ENCODE data around the gene AFF4.
"Not testable (repeated sequence)": the region's sequence is repeated elsewhere in the genome, so short reads cannot be mapped to it uniquely, and the experiment has no call there.

AFF4 gene

GRCh38 chr5:132956166-132956799 is 7.2 kb downstream of the AFF4 start:
- not testable (repeated sequence) for DNase-seq

GRCh38 chr5:132953710-132954109 is 9.7 kb downstream of the AFF4 start:
- DNase-seq, result no peak

- DNase-seq, result no peak
Measured at GRCh38 chr5:132952829-132953228, 10.6 kb downstream of the AFF4 start.

DNA sequence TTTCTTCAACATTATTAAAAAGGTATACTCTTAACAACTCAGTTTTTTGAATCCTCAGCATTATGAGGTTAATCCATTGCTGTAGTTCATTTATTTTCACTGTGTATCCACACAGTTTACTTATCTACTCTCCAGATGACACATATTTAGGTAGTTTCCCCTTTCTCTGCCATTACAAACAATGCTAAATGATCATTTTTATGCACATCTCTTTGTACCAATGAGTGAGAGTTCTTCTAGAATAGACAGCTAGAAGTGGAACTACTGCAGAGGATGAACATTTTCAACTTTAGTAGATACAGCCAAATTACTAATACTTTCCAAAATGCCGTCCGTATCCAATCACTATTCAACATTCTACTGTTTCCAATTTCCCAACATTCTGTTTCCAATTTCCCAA is 11.5 kb downstream of the AFF4 start:
- no peak for DNase-seq

- no peak for DNase-seq
Measured at GRCh38 chr5:132949136-132949535, 14.3 kb downstream of the AFF4 start.

GRCh38 chr5:132947671-132948070 is 15.8 kb downstream of the AFF4 start:
- DNase-seq, result no peak

- DNase-seq, result not testable (repeated sequence)
Measured at GRCh38 chr5:132945315-132945714, 18.1 kb downstream of the AFF4 start.

DNA sequence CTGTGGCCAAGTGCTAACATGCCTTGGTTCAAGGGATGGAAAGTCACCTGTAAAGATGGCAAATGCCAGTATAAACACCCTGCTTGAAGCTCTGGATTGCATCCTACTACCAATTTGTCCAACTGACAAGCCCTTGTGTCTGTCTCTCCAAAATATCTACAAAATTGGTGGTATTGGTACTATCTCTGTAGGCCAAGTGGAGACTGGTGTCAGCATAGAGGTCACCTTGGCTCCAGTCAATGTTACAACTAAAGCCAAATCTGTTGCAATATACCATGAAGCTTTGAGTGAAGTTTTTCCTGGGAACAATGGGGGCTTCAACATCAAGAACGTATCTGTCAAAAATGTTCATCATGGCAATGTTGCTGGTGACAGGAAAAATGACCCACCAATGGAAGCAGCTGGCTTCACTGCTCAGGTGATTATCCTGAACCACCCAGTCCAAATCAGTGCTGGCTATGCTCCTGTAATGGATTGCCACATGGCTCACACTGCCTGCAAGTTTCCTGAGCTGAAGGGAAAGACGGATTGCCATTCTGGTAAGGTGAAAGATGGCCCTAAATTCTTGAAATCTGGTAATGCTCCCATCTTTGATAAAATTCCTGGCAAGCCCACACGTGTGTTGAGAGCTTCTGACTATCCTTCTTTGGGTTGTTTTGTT is 19.9 kb downstream of the AFF4 start:
- no peak for DNase-seq

DNA sequence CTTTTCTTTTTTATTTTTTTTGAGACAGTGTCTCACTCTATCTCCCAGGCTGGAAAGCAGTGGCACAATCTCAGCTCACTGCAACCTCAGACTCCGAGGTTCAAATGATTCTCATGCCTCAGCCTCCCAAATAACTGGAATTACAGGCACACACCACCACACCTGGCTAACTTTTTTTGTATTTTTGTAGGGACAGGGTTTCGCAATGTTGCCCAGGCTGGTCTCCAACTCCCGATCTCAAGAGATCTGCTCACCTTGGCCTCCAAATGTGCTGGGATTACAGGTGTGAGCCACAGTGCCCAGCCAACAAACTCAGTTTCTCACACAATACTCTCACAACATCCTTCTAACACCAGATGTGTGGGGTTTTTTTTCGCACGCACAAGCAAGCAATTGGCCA is 22.1 kb downstream of the AFF4 start:
- DNase-seq, result no peak

- no peak for DNase-seq
Measured at GRCh38 chr5:132928062-132928407, 35.4 kb downstream of the AFF4 start.

GRCh38 chr5:132927355-132928061 is 35.9 kb downstream of the AFF4 start:
- no peak for DNase-seq

DNA sequence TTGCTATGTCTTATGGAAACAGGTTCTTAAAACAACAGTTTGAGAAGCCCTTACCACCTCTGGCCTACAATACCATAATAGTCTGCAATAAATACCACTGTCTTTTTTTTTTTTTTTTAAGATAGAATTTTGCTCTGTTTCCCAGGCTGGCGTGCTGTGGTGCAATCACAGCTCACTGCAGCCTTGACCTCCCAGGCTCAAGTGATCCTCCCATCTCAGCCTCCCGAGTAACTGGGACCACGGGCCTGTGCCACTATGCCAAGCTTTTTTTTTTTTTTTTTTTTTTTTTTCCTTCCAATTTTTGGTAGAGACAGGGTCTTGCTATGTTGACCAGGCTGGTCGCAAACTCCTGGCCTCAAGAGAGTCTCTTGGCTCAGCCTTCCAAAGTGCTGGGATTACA is 37.0 kb downstream of the AFF4 start:
- DNase-seq, result no peak

DNA sequence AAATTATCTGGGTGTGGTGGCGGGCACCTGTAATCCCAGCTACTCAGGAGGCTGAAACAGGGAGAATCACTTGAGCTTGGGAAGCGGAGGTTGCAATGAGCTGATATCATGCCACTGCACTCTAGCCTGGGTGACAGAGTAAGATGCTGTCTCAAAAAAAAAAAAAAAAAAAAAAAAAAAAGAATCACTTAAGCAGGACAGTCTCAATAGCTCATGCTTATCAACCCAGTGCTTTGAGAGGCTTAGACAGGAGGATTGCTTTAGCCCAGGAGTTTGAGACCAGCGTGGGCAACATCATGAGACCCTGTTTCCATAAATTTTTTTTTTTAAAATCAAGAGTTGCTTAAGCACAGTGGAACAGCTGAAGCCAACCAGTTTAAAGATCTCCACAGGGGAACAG is 47.3 kb downstream of the AFF4 start:
- DNase-seq, result no peak

DNA sequence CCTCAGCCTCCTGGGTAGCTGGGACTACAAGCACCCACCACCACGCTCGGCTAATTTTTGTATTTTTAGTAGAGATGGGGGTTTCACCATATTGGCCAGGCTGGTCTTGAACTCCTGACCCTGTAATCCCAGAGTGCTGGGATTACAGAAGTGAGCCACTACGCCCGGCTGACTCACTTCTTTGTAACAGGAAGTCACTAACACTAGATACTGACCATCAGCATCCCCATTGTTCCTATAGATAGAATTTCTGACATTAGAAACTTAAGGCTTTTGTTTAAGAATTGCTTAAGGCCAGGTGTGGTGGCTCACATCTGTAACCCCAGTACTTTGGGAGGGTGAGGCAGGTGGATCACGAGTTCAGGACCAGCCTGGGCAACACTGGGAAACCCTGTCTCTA is 47.8 kb downstream of the AFF4 start:
- no peak for DNase-seq

- no peak for DNase-seq
Measured at GRCh38 chr5:132909702-132910101, 53.7 kb downstream of the AFF4 start.

DNA sequence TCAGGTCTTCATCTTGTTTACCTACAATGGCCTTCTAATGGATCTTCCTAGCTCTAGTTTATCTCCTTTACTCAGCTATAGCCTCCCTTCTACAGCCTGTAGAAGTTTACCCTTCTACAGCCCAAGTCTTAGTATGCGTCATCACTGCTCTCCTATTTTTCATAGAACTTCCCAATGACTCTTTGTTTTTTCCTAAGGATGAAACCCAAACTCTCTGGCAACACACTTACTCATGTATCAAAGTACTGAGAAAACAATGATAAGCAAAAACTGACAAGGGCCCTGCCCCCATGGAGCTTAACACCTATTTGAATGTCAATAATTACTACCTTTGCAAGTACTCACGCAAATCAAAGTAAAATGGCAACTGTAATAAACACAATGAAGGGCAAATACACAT is 56.3 kb downstream of the AFF4 start:
- no peak for DNase-seq

GRCh38 chr5:132905938-132906337 is 57.5 kb downstream of the AFF4 start:
- no peak for DNase-seq

GRCh38 chr5:132901730-132902129 is 61.7 kb downstream of the AFF4 start:
- no peak for DNase-seq

- no peak for DNase-seq
Measured at GRCh38 chr5:132901036-132901435, 62.4 kb downstream of the AFF4 start.

DNA sequence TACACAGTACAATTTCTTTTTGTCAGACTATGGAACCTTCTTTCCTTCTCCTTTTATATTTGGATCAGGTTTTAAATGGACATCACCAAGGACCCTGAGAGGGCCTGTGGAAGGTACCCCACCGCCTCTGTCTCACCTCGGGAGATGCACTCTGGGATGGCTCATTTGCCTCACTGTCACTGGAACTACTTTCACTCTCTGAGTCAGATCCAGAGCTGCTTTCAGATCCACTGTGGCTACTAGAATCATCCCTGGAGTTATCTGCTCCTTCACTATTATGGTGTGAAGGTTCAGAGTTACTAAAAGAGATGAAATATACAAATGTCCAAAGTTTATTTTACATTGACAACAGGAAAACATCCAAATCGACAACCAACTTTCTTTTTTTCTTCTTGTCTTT is 65.3 kb downstream of the AFF4 start:
- DNase-seq, result no peak

GRCh38 chr5:132896685-132897084 is 66.7 kb downstream of the AFF4 start:
- DNase-seq, result no peak

DNA sequence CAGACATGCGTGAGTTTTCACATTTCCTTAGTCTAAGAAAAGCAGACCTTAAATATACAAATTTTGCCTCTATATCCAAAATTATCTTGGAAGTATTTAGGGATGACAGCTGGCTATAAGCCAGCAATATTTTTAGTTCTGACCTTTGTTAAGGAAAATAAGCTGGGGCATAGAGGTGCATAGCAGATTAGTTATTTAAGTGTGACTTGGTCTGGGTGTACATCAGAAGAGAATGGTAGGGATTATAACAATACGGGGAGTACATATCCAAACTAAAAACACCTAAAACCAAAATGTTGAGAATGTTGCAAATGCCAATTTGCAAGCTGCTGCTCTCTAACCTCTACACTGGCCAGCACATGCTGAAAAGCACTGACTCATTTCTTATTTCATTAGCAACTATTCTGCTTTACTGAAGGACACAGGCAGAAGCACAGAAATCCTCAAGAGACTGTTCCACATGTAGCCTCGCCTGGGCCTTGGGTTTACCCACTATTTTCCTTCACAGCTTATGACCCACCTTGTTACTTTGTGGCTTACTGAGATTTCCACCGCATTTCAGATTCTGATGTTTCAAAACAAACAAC is 67.6 kb downstream of the AFF4 start:
- no peak for DNase-seq

DNA sequence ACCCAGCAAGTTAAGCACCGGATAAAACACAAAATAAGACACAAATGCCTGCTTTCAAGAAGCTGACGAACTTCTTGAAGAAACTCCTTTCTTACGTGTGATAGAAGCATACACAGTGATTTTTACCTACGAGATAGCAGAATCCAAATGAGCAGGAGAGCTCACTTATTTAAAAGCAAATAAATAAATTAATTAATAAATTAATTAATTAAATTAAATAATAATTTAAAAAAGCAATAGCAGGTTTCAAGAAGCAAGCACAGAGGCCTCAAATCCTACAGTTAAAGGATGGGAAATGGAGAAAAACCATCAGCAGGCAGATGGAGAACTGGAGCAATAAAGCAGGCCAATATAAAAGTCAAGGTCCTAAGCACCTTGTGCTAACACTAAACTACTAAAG is 72.6 kb downstream of the AFF4 start:
- DNase-seq, result no peak

- DNase-seq, result no peak
Measured at GRCh38 chr5:132889501-132889900, 73.9 kb downstream of the AFF4 start.
